Suprapubic skin (tissue), 4 donors: ENCODE data around the gene OR2A42.
"Not testable (repeated sequence)": the region's sequence is repeated elsewhere in the genome, so short reads cannot be mapped to it uniquely, and the experiment has no call there.

Experiments used
- POLR2A ChIP-seq, 2 donors: fragments of 450-650 bp; IDR thresholded peaks; one replicate each; pipeline ENCODE4 v1.6.1; 2017; ENCODE audit warnings: antibody characterized with exemption in 2 of 2, mild to moderate bottlenecking in 2 of 2, moderate library complexity in 2 of 2
- POLR2AphosphoS5 ChIP-seq, 3 donors: sonication (generic); formaldehyde crosslinking; IDR thresholded peaks; one replicate each; pipeline ENCODE4 v1.6.1; 2017; ENCODE audit warnings: antibody characterized with exemption in 3 of 3
- TF ChIP-seq, protein P1 (sequence below), 2 donors: fragments of 200-600 bp in 1 of 2; fragments of 450-650 bp in 1 of 2; sonication (generic) in 1 of 2; IDR thresholded peaks; one replicate each; pipeline ENCODE4 v1.5.1; 2016 to 2019; ENCODE audit warnings: antibody characterized with exemption in 2 of 2, mild to moderate bottlenecking in 1 of 2, moderate library complexity in 1 of 2

DNA sequence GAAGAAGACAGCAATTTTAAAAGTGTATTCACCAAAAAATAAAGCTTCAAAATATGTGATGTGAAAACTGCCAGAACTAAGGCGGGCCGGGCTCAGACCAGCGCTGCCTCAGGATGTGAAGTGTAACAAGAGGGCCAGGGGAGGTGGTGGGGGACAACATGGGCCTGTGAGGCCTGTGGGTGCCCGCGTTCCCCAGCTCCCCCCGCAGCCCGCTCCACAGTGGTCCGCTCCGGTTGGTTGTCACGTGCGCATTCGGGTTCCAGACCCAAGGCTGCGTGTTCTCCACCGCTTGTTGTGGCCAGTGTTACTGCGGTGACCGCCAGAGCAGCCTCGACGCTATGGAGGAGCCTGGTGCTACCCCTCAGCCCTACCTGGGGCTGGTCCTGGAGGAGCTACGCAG is 56.2 kb downstream of the OR2A42 start, which contains the start of gene CTAGE4:
- TF ChIP-seq, protein P1, sequence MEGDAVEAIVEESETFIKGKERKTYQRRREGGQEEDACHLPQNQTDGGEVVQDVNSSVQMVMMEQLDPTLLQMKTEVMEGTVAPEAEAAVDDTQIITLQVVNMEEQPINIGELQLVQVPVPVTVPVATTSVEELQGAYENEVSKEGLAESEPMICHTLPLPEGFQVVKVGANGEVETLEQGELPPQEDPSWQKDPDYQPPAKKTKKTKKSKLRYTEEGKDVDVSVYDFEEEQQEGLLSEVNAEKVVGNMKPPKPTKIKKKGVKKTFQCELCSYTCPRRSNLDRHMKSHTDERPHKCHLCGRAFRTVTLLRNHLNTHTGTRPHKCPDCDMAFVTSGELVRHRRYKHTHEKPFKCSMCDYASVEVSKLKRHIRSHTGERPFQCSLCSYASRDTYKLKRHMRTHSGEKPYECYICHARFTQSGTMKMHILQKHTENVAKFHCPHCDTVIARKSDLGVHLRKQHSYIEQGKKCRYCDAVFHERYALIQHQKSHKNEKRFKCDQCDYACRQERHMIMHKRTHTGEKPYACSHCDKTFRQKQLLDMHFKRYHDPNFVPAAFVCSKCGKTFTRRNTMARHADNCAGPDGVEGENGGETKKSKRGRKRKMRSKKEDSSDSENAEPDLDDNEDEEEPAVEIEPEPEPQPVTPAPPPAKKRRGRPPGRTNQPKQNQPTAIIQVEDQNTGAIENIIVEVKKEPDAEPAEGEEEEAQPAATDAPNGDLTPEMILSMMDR (IDR thresholded peaks at IDR 0.05): not testable (repeated sequence)
- TF ChIP-seq POLR2AphosphoS5, POLR2A (IDR thresholded peaks at IDR 0.05): not testable (repeated sequence)
